ENCODE results near the gene C1orf50. TPM values are rescaled to one million over a fixed set of nuclear protein-coding genes. Genes with fewer than 3 reads are reported as not detected.

C1orf50 gene
- total and polyA plus RNA-seq, 2 donors (not counting 1 experiment from before 2014, with no cell fraction given): 2.7 to 17.1 TPM

DNA sequence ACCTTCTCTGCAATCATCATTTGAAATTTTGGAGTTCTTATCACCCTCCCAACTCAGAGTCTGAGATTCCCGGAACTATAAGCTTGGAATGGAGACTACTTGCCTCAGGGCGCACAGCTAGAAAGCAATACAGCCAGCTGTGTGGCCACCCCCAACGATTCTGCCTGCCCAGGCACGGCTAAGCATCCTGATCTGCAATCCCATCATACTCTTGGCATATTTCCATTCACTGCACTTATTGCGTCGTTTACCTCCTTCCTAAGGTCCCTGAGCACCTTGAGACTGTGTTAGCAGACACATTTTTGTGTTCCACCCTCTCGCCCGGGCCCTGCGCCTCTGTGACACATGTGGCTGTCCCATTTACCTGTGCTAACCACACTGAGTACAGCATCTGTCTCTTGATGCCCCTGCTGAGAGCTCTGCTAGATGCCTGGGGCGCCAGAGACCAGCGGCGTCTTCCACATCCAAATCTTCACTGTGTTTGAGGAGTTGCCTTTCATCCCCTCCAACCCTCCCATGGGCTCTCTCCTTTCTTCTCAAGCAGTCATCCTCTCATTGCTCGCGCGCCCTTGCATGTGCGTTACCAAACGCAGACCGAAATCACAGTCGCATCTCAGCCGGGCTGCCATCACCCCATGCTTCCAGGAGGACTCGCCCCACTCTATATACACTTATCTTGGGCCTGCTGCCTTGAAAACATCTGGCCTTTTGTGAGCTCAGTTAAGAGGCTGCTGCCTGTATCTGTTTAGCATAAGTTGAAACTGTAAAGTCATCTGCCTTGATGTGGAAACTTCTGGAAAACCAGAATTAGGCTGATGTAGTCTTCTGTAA is 23.5 kb upstream of the C1orf50 start:
- H3K27ac Mint-ChIP-seq: no peak overlapping the region
- no peak overlapping the region for H3K9ac ChIP-seq (ENCODE audit: low read length)
- H3K4me3 ChIP-seq (ENCODE audit: control extremely low read depth in 1 of 5, extremely low read depth in 1 of 5, insufficient read depth in 1 of 5, low read depth in 2 of 5, low read length in 4 of 5): no peak overlapping the region
- H3K4me1 Mint-ChIP-seq: no peaks in the 10 kb centered on the region
- H3K27me3 ChIP-seq (replicated peaks in 1 of 4; ENCODE audit: control extremely low read depth in 1 of 4, control insufficient read depth in 3 of 4, insufficient read depth in 4 of 4, low read length in 3 of 4): no peaks in the 10 kb centered on the region
- H3K4me2 ChIP-seq (replicated peaks; ENCODE audit: low read depth, low read length, poor library complexity, severe bottlenecking): no peak overlapping the region
- DNase-seq: no peak
- ChIA-PET CTCF (interaction anchor here (1.2 to 6.6 kb wide), 2 partner anchors 168 to 330 kb away, joined by 3 to 57 read pairs; no protein-coding TSS in a partner anchor), POLR2A (no interaction called here)
- no peaks in the 10 kb centered on the region for H3K79me2 ChIP-seq (ENCODE audit: control insufficient read depth, insufficient read depth, low read length)
- H3K27me3 Mint-ChIP-seq: no peaks in the 10 kb centered on the region
- ATAC-seq (ENCODE audit: low read depth): no peak
- H3K4me1 ChIP-seq (ENCODE audit: control insufficient read depth in 2 of 2, insufficient read depth in 2 of 2, low read length in 2 of 2): no peaks in the 10 kb centered on the region
- no peak overlapping the region for H2AFZ ChIP-seq (ENCODE audit: insufficient read depth, low read depth, low read length, poor library complexity, severe bottlenecking)
- intact Hi-C loops (cut with micrococcal nuclease): no loop called here
- H3K27ac ChIP-seq (ENCODE audit: low read length in 2 of 2): no peak overlapping the region
- H3K4me3 Mint-ChIP-seq: no peak overlapping the region
- 84% methylated on average over 20 of the region's 21 CpGs for WGBS (ENCODE audit: insufficient coverage)
- H3K36me3 ChIP-seq (replicated peaks in 1 of 2; ENCODE audit: control extremely low read depth in 1 of 2, control insufficient read depth in 1 of 2, extremely low read depth in 1 of 2, insufficient read depth in 2 of 2, low read length in 1 of 2): peaks cover 2 to 20% of the 10 kb centered on the region in 2 experiments
- H3K9me3 Mint-ChIP-seq (ENCODE audit: insufficient read depth): no peaks in the 10 kb centered on the region
- TF ChIP-seq CTCF (IDR thresholded peaks at IDR 0.05): no peak
- no peak for TF ChIP-seq EZH2 (IDR thresholded peaks at IDR 0.05; ENCODE audit: borderline replicate concordance, insufficient read depth, low read depth, low read length, poor library complexity, severe bottlenecking)
- no peaks in the 10 kb centered on the region for H3K9me3 ChIP-seq (ENCODE audit: control extremely low read depth in 1 of 3, control insufficient read depth in 2 of 3, insufficient read depth in 1 of 3, low read length in 2 of 3)
- H4K20me1 ChIP-seq (ENCODE audit: control insufficient read depth, insufficient read depth, low read length, poor library complexity, severe bottlenecking): no peaks in the 10 kb centered on the region

- Histone ChIP-seq H2AFZ (ENCODE audit: insufficient read depth, low read depth, low read length, poor library complexity, severe bottlenecking) (no peak overlapping the region), H3K9me3 (ENCODE audit: control extremely low read depth in 1 of 3, control insufficient read depth in 2 of 3, insufficient read depth in 1 of 3, low read length in 2 of 3) (no peaks in the 10 kb centered on the region), H3K27ac (ENCODE audit: low read length in 2 of 2) (no peak overlapping the region), H3K4me3 (ENCODE audit: control extremely low read depth in 1 of 5, extremely low read depth in 1 of 5, insufficient read depth in 1 of 5, low read depth in 2 of 5, low read length in 4 of 5) (no peak overlapping the region), H3K79me2 (ENCODE audit: control insufficient read depth, insufficient read depth, low read length) (no peaks in the 10 kb centered on the region), H3K36me3 (replicated peaks in 1 of 2; ENCODE audit: control extremely low read depth in 1 of 2, control insufficient read depth in 1 of 2, extremely low read depth in 1 of 2, insufficient read depth in 2 of 2, low read length in 1 of 2) (peaks cover 2 to 25% of the 10 kb centered on the region in 2 experiments), H3K9ac (ENCODE audit: low read length) (no peak overlapping the region), H3K4me1 (ENCODE audit: control insufficient read depth in 2 of 2, insufficient read depth in 2 of 2, low read length in 2 of 2) (no peaks in the 10 kb centered on the region), H3K27me3 (replicated peaks in 1 of 4; ENCODE audit: control extremely low read depth in 1 of 4, control insufficient read depth in 3 of 4, insufficient read depth in 4 of 4, low read length in 3 of 4) (no peaks in the 10 kb centered on the region), H4K20me1 (ENCODE audit: control insufficient read depth, insufficient read depth, low read length, poor library complexity, severe bottlenecking) (no peaks in the 10 kb centered on the region), H3K4me2 (replicated peaks; ENCODE audit: low read depth, low read length, poor library complexity, severe bottlenecking) (no peak overlapping the region)
- no peaks in the 10 kb centered on the region for H3K9me3 Mint-ChIP-seq (ENCODE audit: insufficient read depth)
- no peaks in the 10 kb centered on the region for H3K27me3 Mint-ChIP-seq
- POLR2A ChIA-PET: no interaction called here
- no peaks in the 10 kb centered on the region for H3K4me1 Mint-ChIP-seq
- WGBS (ENCODE audit: insufficient coverage): 96% methylated on average over 9 of the region's 9 CpGs
- H3K27ac Mint-ChIP-seq: no peak overlapping the region
- ATAC-seq (ENCODE audit: low read depth) (no peak), DNase-seq (no peak)
- no peak overlapping the region for H3K4me3 Mint-ChIP-seq
- TF ChIP-seq CTCF (IDR thresholded peaks at IDR 0.05): no peak
- no peak for TF ChIP-seq EZH2 (IDR thresholded peaks at IDR 0.05; ENCODE audit: borderline replicate concordance, insufficient read depth, low read depth, low read length, poor library complexity, severe bottlenecking)
- intact Hi-C loops (cut with micrococcal nuclease): no loop called here
- CTCF ChIA-PET: interaction anchor here (1.2 to 6.6 kb wide), 2 partner anchors 169 to 329 kb away, joined by 3 to 57 read pairs; no protein-coding TSS in a partner anchor
Observed at GRCh38 chr1:42744148-42744413, 23.0 kb upstream of the C1orf50 start.

Measured in B cell (primary cell).